Upper lobe of left lung (tissue), 6 donors: ENCODE results near the gene KIF21B. TPM values are rescaled to one million over a fixed set of nuclear protein-coding genes. Genes with fewer than 3 reads are reported as not detected.
"Not testable (repeated sequence)": the region's sequence is repeated elsewhere in the genome, so short reads cannot be mapped to it uniquely, and the experiment has no call there.

Experiments used
- ATAC-seq, 2 donors: fragments of 200-7000 bp; cut with Tn5 transposase; one replicate each; pipeline ENCODE4 v1.9.1; 2022; ENCODE audit warnings: mild to moderate bottlenecking in 2 of 2, moderate library complexity in 2 of 2; ENCODE audit not compliant: low FRiP score in 2 of 2
- DNase-seq, 2 donors: peaks; one replicate each; pipeline ENCODE4 v3.0.0-alpha.2; 2019 to 2020
- H3K27ac ChIP-seq, 4 donors: fragments of 200-600 bp; sonication (generic); one replicate each; pipeline ENCODE4 v1.5.1; 2016 to 2019
- H3K27me3 ChIP-seq, 4 donors: fragments of 200-600 bp; sonication (generic); one replicate each; pipeline ENCODE4 v1.5.1; 2017 to 2019
- H3K36me3 ChIP-seq, 4 donors: fragments of 200-600 bp; sonication (generic); one replicate each; pipeline ENCODE4 v1.5.1; 2016 to 2019
- H3K4me1 ChIP-seq, 4 donors: fragments of 200-600 bp; sonication (generic); one replicate each; pipeline ENCODE4 v1.5.1; 2018 to 2019
- H3K4me3 ChIP-seq, 4 donors: fragments of 200-600 bp; sonication (generic); one replicate each; pipeline ENCODE4 v1.5.1; 2017 to 2019; ENCODE audit warnings: mild to moderate bottlenecking in 2 of 4, moderate library complexity in 1 of 4
- H3K9me3 ChIP-seq, 4 donors: fragments of 200-600 bp; sonication (generic); one replicate each; pipeline ENCODE4 v1.5.1; 2018 to 2019
- EP300 ChIP-seq, 4 donors: sonication (generic); formaldehyde crosslinking; IDR thresholded peaks; one replicate each; pipeline ENCODE4 v1.5.1; 2017; ENCODE audit warnings: antibody characterized with exemption in 4 of 4, control low read depth in 2 of 4
- POLR2A ChIP-seq, 4 donors: fragments of 450-650 bp; IDR thresholded peaks; one replicate each; pipeline ENCODE4 v1.5.1; 2016 to 2017; ENCODE audit warnings: antibody characterized with exemption in 4 of 4, mild to moderate bottlenecking in 2 of 4
- POLR2AphosphoS5 ChIP-seq, 2 donors: sonication (generic); formaldehyde crosslinking; IDR thresholded peaks; one replicate each; pipeline ENCODE4 v1.5.1; 2017; ENCODE audit warnings: antibody characterized with exemption in 2 of 2
- WGBS, 2 donors: methylation state at CpG; one replicate each; pipeline ENCODE4 v1.1.5; 2017 to 2018; 5-methylcytosine and 5-hydroxymethylcytosine counted together
- total RNA-seq, 6 donors: library from RNA; depleted of rRNA in 4 of 6; stranded (reverse); fragments of >200 nt in 4 of 6; gene quantifications; one replicate each; pipeline versions ENCODE4 v1.1.0 to v1.2.1, GENCODE V29; 2016 to 2021
- TF ChIP-seq, protein P1 (sequence below), 6 experiments: fragments of 450-650 bp in 4 of 6; fragments of 200-600 bp in 2 of 6; sonication (generic) in 2 of 6; IDR thresholded peaks; one replicate each; pipeline ENCODE4 v1.5.1; 2016 to 2019; ENCODE audit warnings: antibody characterized with exemption in 6 of 6
- donor health status: DM: no; HTN: no; CAD: no; lungs with moderate emphysema.
- donor health status: DM: no; HTN: yes; CAD: no; lungs with severe emphysema.

KIF21B gene
- total RNA-seq, 6 donors from 2014 or later, result 3.6 to 18.9 (median 6.1) TPM

GRCh38 chr1:200934676-200935245, 88.8 kb downstream of the KIF21B start:
- no peaks in the 10 kb centered on the region for H3K27me3 ChIP-seq
- H3K36me3 ChIP-seq, result no peaks in the 10 kb centered on the region
- no peak for DNase-seq
- H3K9me3 ChIP-seq, result no peaks in the 10 kb centered on the region
- no peak for ATAC-seq
- no peak overlapping the region for H3K4me3 ChIP-seq
- no peaks in the 10 kb centered on the region for H3K4me1 ChIP-seq
- 94% methylated on average over 13 of the region's 13 CpGs for WGBS, 2 donors
- H3K27ac ChIP-seq, result no peak overlapping the region
- TF ChIP-seq POLR2A (IDR thresholded peaks at IDR 0.05), result no peak
- TF ChIP-seq EP300 (IDR thresholded peaks at IDR 0.05), result no peak
- TF ChIP-seq, protein P1, sequence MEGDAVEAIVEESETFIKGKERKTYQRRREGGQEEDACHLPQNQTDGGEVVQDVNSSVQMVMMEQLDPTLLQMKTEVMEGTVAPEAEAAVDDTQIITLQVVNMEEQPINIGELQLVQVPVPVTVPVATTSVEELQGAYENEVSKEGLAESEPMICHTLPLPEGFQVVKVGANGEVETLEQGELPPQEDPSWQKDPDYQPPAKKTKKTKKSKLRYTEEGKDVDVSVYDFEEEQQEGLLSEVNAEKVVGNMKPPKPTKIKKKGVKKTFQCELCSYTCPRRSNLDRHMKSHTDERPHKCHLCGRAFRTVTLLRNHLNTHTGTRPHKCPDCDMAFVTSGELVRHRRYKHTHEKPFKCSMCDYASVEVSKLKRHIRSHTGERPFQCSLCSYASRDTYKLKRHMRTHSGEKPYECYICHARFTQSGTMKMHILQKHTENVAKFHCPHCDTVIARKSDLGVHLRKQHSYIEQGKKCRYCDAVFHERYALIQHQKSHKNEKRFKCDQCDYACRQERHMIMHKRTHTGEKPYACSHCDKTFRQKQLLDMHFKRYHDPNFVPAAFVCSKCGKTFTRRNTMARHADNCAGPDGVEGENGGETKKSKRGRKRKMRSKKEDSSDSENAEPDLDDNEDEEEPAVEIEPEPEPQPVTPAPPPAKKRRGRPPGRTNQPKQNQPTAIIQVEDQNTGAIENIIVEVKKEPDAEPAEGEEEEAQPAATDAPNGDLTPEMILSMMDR (IDR thresholded peaks at IDR 0.05), result no peak
- no peak for TF ChIP-seq POLR2AphosphoS5 (IDR thresholded peaks at IDR 0.05)

- no peak overlapping the region for H3K27ac ChIP-seq
- H3K4me1 ChIP-seq, result no peaks in the 10 kb centered on the region
- DNase-seq (no peak), ATAC-seq (no peak)
- no peaks in the 10 kb centered on the region for H3K36me3 ChIP-seq
- WGBS, 2 donors, result 83 to 90% methylated on average over 2 of the region's 2 CpGs
- H3K9me3 ChIP-seq, result no peaks in the 10 kb centered on the region
- no peaks in the 10 kb centered on the region for H3K27me3 ChIP-seq
- TF ChIP-seq, protein P1 (IDR thresholded peaks at IDR 0.05), result no peak
- no peak for TF ChIP-seq POLR2A (IDR thresholded peaks at IDR 0.05)
- no peak for TF ChIP-seq POLR2AphosphoS5 (IDR thresholded peaks at IDR 0.05)
- no peak for TF ChIP-seq EP300 (IDR thresholded peaks at IDR 0.05)
- H3K4me3 ChIP-seq, result no peak overlapping the region
Measured at GRCh38 chr1:200931776-200932175, 91.7 kb downstream of the KIF21B start.

DNA sequence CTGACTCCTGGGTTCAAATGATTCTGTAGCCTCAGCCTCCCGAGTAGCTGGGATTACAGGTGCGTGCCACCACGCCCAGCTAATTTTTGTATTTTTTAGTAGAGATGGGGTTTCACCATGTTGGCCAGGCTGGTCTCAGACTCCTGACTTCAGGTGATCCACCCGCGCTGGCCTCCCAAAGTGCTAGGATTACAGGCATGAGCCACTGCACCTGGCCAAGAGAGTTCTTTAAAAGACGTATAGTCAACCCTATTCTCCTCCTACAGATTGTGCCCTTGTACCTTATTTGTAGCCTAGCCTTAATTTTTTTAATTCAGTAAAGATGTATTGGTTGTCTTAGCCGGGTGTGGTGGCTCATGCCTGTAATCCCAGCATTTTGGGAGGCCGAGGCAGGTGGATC, 93.2 kb downstream of the KIF21B start:
- ATAC-seq, H3K9me3 ChIP-seq, DNase-seq, H3K36me3 ChIP-seq, H3K4me1 ChIP-seq, H3K27me3 ChIP-seq, H3K4me3 ChIP-seq, H3K27ac ChIP-seq: not testable (repeated sequence)
- 85 to 95% methylated on average over 8 of the region's 8 CpGs for whole genome bisulfite sequencing, 2 donors

DNA sequence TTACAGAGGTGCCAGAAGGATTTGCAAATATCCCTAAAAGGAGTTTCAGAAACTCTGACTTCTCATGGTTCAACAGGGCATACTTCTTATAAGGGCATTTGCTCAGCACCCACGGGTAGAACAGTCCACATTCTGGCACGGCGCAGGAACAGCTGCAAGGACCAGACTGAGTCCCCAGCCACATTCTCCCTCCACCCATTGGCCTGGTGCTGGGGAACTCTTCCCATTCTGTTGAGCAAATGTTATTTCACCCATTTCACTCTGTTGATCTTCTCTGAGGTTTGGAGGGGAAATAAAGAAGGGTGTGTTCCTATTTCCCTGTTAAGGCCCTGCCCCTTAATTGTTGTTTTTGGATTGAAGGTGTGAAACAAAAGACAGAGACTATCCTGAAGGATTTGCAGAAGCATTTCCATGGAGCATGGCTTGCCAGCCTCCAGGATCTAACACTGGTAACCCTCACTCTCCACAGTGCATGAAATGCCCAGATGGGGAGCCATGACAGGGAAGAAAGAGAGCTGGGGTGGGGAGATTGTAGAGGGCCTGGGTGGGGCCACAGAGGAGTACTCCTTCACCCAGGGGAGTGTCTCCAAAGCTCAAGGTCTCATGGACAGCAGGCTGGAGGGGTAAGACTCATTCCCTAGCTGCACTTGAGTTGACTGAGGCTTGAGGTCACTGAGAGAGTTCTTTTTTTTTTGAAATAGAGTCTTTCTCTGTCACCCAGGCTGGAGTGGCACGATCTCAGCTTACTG, 93.8 kb downstream of the KIF21B start:
- no peak for TF ChIP-seq POLR2AphosphoS5 (IDR thresholded peaks at IDR 0.05)
- TF ChIP-seq, protein P1 (IDR thresholded peaks at IDR 0.05), result no peak
- TF ChIP-seq POLR2A (IDR thresholded peaks at IDR 0.05), result no peak
- TF ChIP-seq EP300 (IDR thresholded peaks at IDR 0.05), result no peak
- H3K27ac ChIP-seq, result no peak overlapping the region
- H3K36me3 ChIP-seq, result no peaks in the 10 kb centered on the region
- no peaks in the 10 kb centered on the region for H3K27me3 ChIP-seq
- no peaks in the 10 kb centered on the region for H3K4me1 ChIP-seq
- H3K9me3 ChIP-seq, result no peaks in the 10 kb centered on the region
- WGBS, 2 donors, result 81 to 84% methylated on average over 4 of the region's 4 CpGs
- H3K4me3 ChIP-seq, result no peak overlapping the region
- DNase-seq, result no peak
- no peak for ATAC-seq

- ATAC-seq, result no peak
- TF ChIP-seq, protein P1 (IDR thresholded peaks at IDR 0.05), result no peak
- no peak for TF ChIP-seq EP300 (IDR thresholded peaks at IDR 0.05)
- no peak for TF ChIP-seq POLR2A (IDR thresholded peaks at IDR 0.05)
- TF ChIP-seq POLR2AphosphoS5 (IDR thresholded peaks at IDR 0.05), result no peak
- H3K4me3 ChIP-seq, result no peak overlapping the region
- H3K36me3 ChIP-seq, result no peaks in the 10 kb centered on the region
- 60 to 70% methylated on average over 4 of the region's 4 CpGs for WGBS, 2 donors
- no peaks in the 10 kb centered on the region for H3K4me1 ChIP-seq
- H3K9me3 ChIP-seq, result no peaks in the 10 kb centered on the region
- DNase-seq, result no peak
- H3K27ac ChIP-seq, result no peak overlapping the region
- H3K27me3 ChIP-seq, result no peaks in the 10 kb centered on the region
Measured at GRCh38 chr1:200925831-200926230, 97.7 kb downstream of the KIF21B start.
